NK-92 (cell line): ENCODE measurements around the gene APLF.
"Not testable (repeated sequence)": the region's sequence is repeated elsewhere in the genome, so short reads cannot be mapped to it uniquely, and the experiment has no call there.

Experiments used
- DNase-seq: peaks from one replicate; lab custom pipeline; 2025; ENCODE audit not compliant: unreplicated experiment; lab: John Stamatoyannopoulos, UW

APLF gene

GRCh38 chr2:68521037-68521436 lies 53.7 kb downstream of the APLF start:
- DNase-seq = no peak

- not testable (repeated sequence) for DNase-seq
These were observed 59.6 kb downstream of the APLF start for GRCh38 chr2:68526943-68527342.

- not testable (repeated sequence) for DNase-seq
These were observed 60.1 kb downstream of the APLF start for GRCh38 chr2:68527343-68528081.

GRCh38 chr2:68529156-68529555 lies 61.8 kb downstream of the APLF start:
- DNase-seq = not testable (repeated sequence)

- DNase-seq = not testable (repeated sequence)
These were observed 62.3 kb downstream of the APLF start for GRCh38 chr2:68529651-68530050.

GRCh38 chr2:68536000-68536399 lies 68.6 kb downstream of the APLF start:
- no peak for DNase-seq

GRCh38 chr2:68537011-68537410 lies 69.6 kb downstream of the APLF start:
- DNase-seq = no peak

GRCh38 chr2:68537809-68538208 lies 70.4 kb downstream of the APLF start:
- no peak for DNase-seq

- no peak for DNase-seq
These were observed 77.4 kb downstream of the APLF start for GRCh38 chr2:68544811-68545210.

- DNase-seq = no peak
These were observed 81.0 kb downstream of the APLF start for GRCh38 chr2:68548396-68548795.

GRCh38 chr2:68553098-68553497 lies 85.7 kb downstream of the APLF start:
- no peak for DNase-seq

- DNase-seq = not testable (repeated sequence)
These were observed 88.2 kb downstream of the APLF start for GRCh38 chr2:68555425-68556206.

- DNase-seq = no peak
These were observed 89.0 kb downstream of the APLF start for GRCh38 chr2:68556381-68556780.

GRCh38 chr2:68558576-68558975 lies 91.2 kb downstream of the APLF start:
- DNase-seq = no peak

- no peak for DNase-seq
These were observed 92.3 kb downstream of the APLF start for GRCh38 chr2:68559692-68560091.

GRCh38 chr2:68560545-68560944 lies 93.2 kb downstream of the APLF start:
- no peak for DNase-seq

GRCh38 chr2:68561372-68561771 lies 94.0 kb downstream of the APLF start:
- DNase-seq = no peak

GRCh38 chr2:68562934-68563333 lies 95.5 kb downstream of the APLF start:
- DNase-seq = no peak

- DNase-seq = no peak
These were observed 97.0 kb downstream of the APLF start for GRCh38 chr2:68564426-68564825.

GRCh38 chr2:68565273-68565672 lies 97.9 kb downstream of the APLF start:
- DNase-seq = no peak

GRCh38 chr2:68565858-68566257 lies 98.5 kb downstream of the APLF start:
- no peak for DNase-seq

- no peak for DNase-seq
These were observed 99.0 kb downstream of the APLF start for GRCh38 chr2:68566362-68566761.
